ENCODE data around the gene LYZL1.
"Not testable (repeated sequence)": the region's sequence is repeated elsewhere in the genome, so short reads cannot be mapped to it uniquely, and the experiment has no call there.

LYZL1 gene

GRCh38 chr10:29358010-29358616 is 69.2 kb downstream of the LYZL1 start:
- H3K4me1 ChIP-seq (ENCODE audit: control insufficient read depth, insufficient read depth, low read length, poor library complexity, severe bottlenecking): no peaks in the 10 kb centered on the region
- H3K4me3 ChIP-seq (ENCODE audit: insufficient read depth, low read depth, low read length, poor library complexity, severe bottlenecking): no peak overlapping the region
- H3K27ac ChIP-seq (ENCODE audit: insufficient read depth, low read length, poor library complexity, severe bottlenecking): no peak overlapping the region
- no peaks in the 10 kb centered on the region for H3K27me3 ChIP-seq (replicated peaks; ENCODE audit: control insufficient read depth, insufficient read depth, low read length, poor library complexity, severe bottlenecking)
- no peaks in the 10 kb centered on the region for H3K36me3 ChIP-seq (ENCODE audit: control insufficient read depth, insufficient read depth, low read length)
- no peaks in the 10 kb centered on the region for H3K9me3 ChIP-seq (ENCODE audit: control insufficient read depth, low read length)
- DNase-seq: no peak

DNA sequence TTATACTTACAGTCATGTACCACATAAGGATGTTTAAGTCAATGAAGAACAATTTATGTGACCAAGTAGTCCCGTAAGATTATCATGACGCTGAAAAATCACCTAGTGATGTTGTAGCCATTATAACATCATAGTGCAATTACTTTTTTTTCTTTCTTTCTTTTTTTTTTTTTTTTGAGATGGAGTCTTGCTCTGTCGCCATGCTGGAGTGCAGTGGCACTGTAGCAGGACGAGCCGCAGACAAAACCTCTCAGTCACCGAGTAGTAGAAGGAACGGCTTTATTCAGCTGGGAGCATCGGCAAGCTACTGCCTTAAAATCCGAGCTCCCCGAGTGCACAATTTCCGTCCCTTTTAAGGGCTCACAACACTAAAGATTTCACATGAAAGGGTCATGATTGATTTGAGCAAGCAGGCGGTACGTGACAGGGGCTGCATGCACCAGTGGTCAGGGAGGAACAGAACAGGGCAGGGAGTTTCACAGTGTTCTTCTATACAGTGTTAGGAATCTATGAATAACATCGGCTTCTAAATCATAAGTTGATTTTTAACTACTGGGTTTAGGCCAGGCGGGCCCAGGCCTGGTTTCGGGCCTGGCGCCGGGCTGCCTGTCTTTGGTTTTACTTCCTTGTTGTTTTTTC is 71.5 kb downstream of the LYZL1 start:
- H3K36me3 ChIP-seq (ENCODE audit: control insufficient read depth, insufficient read depth, low read length); H3K27me3 ChIP-seq (replicated peaks; ENCODE audit: control insufficient read depth, insufficient read depth, low read length, poor library complexity, severe bottlenecking); H3K4me3 ChIP-seq (ENCODE audit: insufficient read depth, low read depth, low read length, poor library complexity, severe bottlenecking); DNase-seq; H3K27ac ChIP-seq (ENCODE audit: insufficient read depth, low read length, poor library complexity, severe bottlenecking); H3K4me1 ChIP-seq (ENCODE audit: control insufficient read depth, insufficient read depth, low read length, poor library complexity, severe bottlenecking); H3K9me3 ChIP-seq (ENCODE audit: control insufficient read depth, low read length): not testable (repeated sequence)
